ENCODE data around the gene DOCK2. TPM values are rescaled to one million over a fixed set of nuclear protein-coding genes. Genes with fewer than 3 reads are reported as not detected.

Gene DOCK2
- polyA plus RNA-seq, 1 donor, result 2.6 TPM

GRCh38 chr5:170095646-170096045 lies 458.6 kb downstream of the DOCK2 start:
- DNase-seq, result no peak

GRCh38 chr5:170097934-170098333 lies 460.9 kb downstream of the DOCK2 start:
- DNase-seq, result no peak

- peak; percentile 92 for DNase-seq
Observed at GRCh38 chr5:170100066-170100943, 463.2 kb downstream of the DOCK2 start.

- no peak for DNase-seq
Observed at GRCh38 chr5:170103447-170103846, 466.4 kb downstream of the DOCK2 start.

GRCh38 chr5:170104299-170104698 lies 467.2 kb downstream of the DOCK2 start:
- no peak for DNase-seq

- no peak for DNase-seq
Observed at GRCh38 chr5:170104710-170105109, 467.6 kb downstream of the DOCK2 start.

- DNase-seq, result no peak
Observed at GRCh38 chr5:170105642-170106611, 468.9 kb downstream of the DOCK2 start, which contains the start of gene FOXI1. Gene FOXI1 (plus strand): TSS chr5:170105897. CDS start chr5:170105958, 61 bp downstream.

GRCh38 chr5:170107674-170108073 lies 470.6 kb downstream of the DOCK2 start:
- no peak for DNase-seq

- DNase-seq, result no peak
Observed at GRCh38 chr5:170108266-170108785, 471.3 kb downstream of the DOCK2 start.

- no peak for DNase-seq
Observed at GRCh38 chr5:170109059-170110031, 472.3 kb downstream of the DOCK2 start.

GRCh38 chr5:170110403-170111087 lies 473.5 kb downstream of the DOCK2 start:
- no peak for DNase-seq

- no peak for DNase-seq
Observed at GRCh38 chr5:170111088-170111785, 474.2 kb downstream of the DOCK2 start.

- no peak for DNase-seq
Observed at GRCh38 chr5:170112876-170113521, 475.9 kb downstream of the DOCK2 start.

GRCh38 chr5:170113522-170113900 lies 476.4 kb downstream of the DOCK2 start:
- DNase-seq, result no peak

GRCh38 chr5:170114271-170114670 lies 477.2 kb downstream of the DOCK2 start:
- DNase-seq, result no peak

- no peak for DNase-seq
Observed at GRCh38 chr5:170115925-170116324, 478.9 kb downstream of the DOCK2 start.

GRCh38 chr5:170117736-170118135 lies 480.7 kb downstream of the DOCK2 start:
- no peak for DNase-seq

- no peak for DNase-seq
Observed at GRCh38 chr5:170120576-170120975, 483.5 kb downstream of the DOCK2 start.

- no peak for DNase-seq
Observed at GRCh38 chr5:170121321-170121720, 484.2 kb downstream of the DOCK2 start.

All from left kidney (tissue), 2 donors.